SU-DHL-6 (cell line): Measurements from ENCODE around the gene CMA1.

Source experiments
- EZH2phosphoT487 ChIP-seq: fragments of 200-600 bp; sonication (generic), shearing (Covaris generic); conservative IDR thresholded peaks from 2 replicates; pipeline ENCODE4 v1.6.1; 2018; ENCODE audit warnings: mild to moderate bottlenecking, antibody characterized with exemption, low read length, moderate library complexity, mixed read lengths
- TF ChIP-seq, protein P1 (sequence below): fragments of 200-600 bp; sonication (generic); IDR thresholded peaks from one replicate; pipeline ENCODE4 v1.5.1; 2017; ENCODE audit warnings: antibody characterized with exemption, mild to moderate bottlenecking, low read length, moderate library complexity; ENCODE audit not compliant: insufficient read depth, poor library complexity, severe bottlenecking

- TF ChIP-seq, protein P1, sequence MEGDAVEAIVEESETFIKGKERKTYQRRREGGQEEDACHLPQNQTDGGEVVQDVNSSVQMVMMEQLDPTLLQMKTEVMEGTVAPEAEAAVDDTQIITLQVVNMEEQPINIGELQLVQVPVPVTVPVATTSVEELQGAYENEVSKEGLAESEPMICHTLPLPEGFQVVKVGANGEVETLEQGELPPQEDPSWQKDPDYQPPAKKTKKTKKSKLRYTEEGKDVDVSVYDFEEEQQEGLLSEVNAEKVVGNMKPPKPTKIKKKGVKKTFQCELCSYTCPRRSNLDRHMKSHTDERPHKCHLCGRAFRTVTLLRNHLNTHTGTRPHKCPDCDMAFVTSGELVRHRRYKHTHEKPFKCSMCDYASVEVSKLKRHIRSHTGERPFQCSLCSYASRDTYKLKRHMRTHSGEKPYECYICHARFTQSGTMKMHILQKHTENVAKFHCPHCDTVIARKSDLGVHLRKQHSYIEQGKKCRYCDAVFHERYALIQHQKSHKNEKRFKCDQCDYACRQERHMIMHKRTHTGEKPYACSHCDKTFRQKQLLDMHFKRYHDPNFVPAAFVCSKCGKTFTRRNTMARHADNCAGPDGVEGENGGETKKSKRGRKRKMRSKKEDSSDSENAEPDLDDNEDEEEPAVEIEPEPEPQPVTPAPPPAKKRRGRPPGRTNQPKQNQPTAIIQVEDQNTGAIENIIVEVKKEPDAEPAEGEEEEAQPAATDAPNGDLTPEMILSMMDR = no peak
- TF ChIP-seq EZH2phosphoT487 = no peak
These were observed 4.9 kb upstream of the CMA1 start for GRCh38 chr14:24513009-24513408.
